Hepatocyte (in vitro differentiated cells): ENCODE results near the gene KRT85.

Experiments used
- EZH2 ChIP-seq: fragments of 200-600 bp; sonication (generic); IDR thresholded peaks from 2 replicates; pipeline ENCODE4 v1.6.1; 2016; ENCODE audit warnings: antibody characterized with exemption, mild to moderate bottlenecking, borderline replicate concordance
- EZH2phosphoT487 ChIP-seq: fragments of 200-600 bp; sonication (generic); IDR thresholded peaks from one replicate; pipeline ENCODE4 v1.6.1; 2018; ENCODE audit warnings: antibody characterized with exemption, mild to moderate bottlenecking, low read depth, moderate library complexity; ENCODE audit not compliant: unreplicated experiment, severe bottlenecking
- TF ChIP-seq, protein P1 (sequence below): fragments of 200-600 bp; sonication (generic); IDR thresholded peaks from 2 replicates; pipeline ENCODE4 v1.5.1; 2016; ENCODE audit warnings: antibody characterized with exemption, mild to moderate bottlenecking; ENCODE audit not compliant: poor library complexity

DNA sequence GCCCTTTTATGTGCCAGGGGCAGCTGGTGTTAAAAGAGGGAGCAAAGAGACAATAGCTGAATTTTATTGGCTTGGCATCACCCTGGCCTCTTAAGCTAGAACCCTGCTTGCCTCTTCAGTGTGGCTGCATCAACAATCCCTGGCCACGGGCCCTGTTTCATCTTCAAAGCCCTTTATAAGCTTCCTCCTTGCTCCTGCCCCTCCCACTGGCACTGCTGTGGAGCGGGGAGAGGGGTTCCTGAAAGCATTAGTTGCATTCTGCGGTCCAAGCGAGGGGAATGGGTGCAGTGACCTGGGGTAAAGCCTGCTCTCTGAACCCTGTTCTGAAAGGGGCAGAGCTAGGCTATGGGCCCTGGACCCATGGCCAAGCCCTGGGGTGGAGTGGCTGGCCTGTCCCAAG is 45.9 kb downstream of the KRT85 start:
- TF ChIP-seq, protein P1, sequence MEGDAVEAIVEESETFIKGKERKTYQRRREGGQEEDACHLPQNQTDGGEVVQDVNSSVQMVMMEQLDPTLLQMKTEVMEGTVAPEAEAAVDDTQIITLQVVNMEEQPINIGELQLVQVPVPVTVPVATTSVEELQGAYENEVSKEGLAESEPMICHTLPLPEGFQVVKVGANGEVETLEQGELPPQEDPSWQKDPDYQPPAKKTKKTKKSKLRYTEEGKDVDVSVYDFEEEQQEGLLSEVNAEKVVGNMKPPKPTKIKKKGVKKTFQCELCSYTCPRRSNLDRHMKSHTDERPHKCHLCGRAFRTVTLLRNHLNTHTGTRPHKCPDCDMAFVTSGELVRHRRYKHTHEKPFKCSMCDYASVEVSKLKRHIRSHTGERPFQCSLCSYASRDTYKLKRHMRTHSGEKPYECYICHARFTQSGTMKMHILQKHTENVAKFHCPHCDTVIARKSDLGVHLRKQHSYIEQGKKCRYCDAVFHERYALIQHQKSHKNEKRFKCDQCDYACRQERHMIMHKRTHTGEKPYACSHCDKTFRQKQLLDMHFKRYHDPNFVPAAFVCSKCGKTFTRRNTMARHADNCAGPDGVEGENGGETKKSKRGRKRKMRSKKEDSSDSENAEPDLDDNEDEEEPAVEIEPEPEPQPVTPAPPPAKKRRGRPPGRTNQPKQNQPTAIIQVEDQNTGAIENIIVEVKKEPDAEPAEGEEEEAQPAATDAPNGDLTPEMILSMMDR = no peak
- no peak for TF ChIP-seq EZH2
- no peak for TF ChIP-seq EZH2phosphoT487
